Measurements from ENCODE around the gene CGNL1.

DNA sequence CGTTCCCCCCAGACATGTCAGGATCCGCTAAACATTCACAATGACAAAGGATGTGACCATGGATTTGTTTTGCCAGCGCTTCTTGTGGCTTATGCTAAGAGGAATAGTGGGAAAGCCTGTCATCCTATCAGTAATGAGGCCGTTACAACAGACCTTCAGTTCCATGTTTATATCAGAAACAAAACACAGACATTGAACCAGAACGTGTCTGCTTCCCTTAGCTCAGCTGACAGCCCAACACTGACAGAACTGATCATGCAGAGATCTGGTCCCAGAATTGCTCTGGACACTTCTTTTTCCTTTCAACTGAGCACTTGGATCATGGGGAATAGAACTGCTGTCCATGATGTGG is 157.1 kb downstream of the CGNL1 start:
- TF ChIP-seq, protein P1, sequence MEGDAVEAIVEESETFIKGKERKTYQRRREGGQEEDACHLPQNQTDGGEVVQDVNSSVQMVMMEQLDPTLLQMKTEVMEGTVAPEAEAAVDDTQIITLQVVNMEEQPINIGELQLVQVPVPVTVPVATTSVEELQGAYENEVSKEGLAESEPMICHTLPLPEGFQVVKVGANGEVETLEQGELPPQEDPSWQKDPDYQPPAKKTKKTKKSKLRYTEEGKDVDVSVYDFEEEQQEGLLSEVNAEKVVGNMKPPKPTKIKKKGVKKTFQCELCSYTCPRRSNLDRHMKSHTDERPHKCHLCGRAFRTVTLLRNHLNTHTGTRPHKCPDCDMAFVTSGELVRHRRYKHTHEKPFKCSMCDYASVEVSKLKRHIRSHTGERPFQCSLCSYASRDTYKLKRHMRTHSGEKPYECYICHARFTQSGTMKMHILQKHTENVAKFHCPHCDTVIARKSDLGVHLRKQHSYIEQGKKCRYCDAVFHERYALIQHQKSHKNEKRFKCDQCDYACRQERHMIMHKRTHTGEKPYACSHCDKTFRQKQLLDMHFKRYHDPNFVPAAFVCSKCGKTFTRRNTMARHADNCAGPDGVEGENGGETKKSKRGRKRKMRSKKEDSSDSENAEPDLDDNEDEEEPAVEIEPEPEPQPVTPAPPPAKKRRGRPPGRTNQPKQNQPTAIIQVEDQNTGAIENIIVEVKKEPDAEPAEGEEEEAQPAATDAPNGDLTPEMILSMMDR (conservative IDR thresholded peaks at IDR 0.05) = no peak
- TF ChIP-seq ZFX (IDR thresholded peaks at IDR 0.05) = no peak

Measured in C4-2B (cell line).